Upper lobe of right lung (tissue), 1 donor: ENCODE results near the gene EDIL3. TPM values are rescaled to one million over a fixed set of nuclear protein-coding genes. Genes with fewer than 3 reads are reported as not detected.

Experiments used
- ATAC-seq: fragments of 200-7000 bp; cut with Tn5 transposase; one replicate; pipeline ENCODE4 v1.9.1; 2020; ENCODE audit warnings: mild to moderate bottlenecking, moderate library complexity
- DNase-seq: peaks from one replicate; pipeline ENCODE4 v3.0.0-alpha.2; 2020
- H3K27ac ChIP-seq: fragments of 200-600 bp; one replicate; pipeline ENCODE4 v1.8.0; 2022
- H3K27me3 ChIP-seq: fragments of 200-600 bp; one replicate; pipeline ENCODE4 v1.8.0; 2022; ENCODE audit warnings: mild to moderate bottlenecking
- H3K36me3 ChIP-seq: fragments of 200-600 bp; one replicate; pipeline ENCODE4 v1.8.0; 2022
- H3K4me1 ChIP-seq: fragments of 200-600 bp; one replicate; pipeline ENCODE4 v1.8.0; 2022
- H3K4me3 ChIP-seq: fragments of 200-600 bp; one replicate; pipeline ENCODE4 v1.8.0; 2022; ENCODE audit warnings: mild to moderate bottlenecking
- H3K9me3 ChIP-seq: fragments of 200-600 bp; one replicate; pipeline ENCODE4 v1.8.0; 2022
- CTCF ChIP-seq: fragments of 200-600 bp; IDR thresholded peaks from one replicate; pipeline ENCODE4 v1.8.0; 2022; ENCODE audit warnings: antibody characterized with exemption
- intact Hi-C: fragments of 100-400 bp; cut with DNase I; formaldehyde crosslinking; loops from one replicate; pipeline ENCODE4 v1.11.0; 2022
- total RNA-seq: library from RNA; stranded (reverse); fragmentation: NEBNext Ultra II Directional; extraction: Animal tissue kit (Norgen Biotek cat#: 25700); gene quantifications from one replicate; pipeline ENCODE4 v1.2.1, GENCODE V29; 2021
- donor health status: DM: no; HTN: yes; CAD: no; lungs with severe emphysema.

Gene EDIL3
- total RNA-seq, 1 donor from 2014 or later, result 42.4 TPM

GRCh38 chr5:83987513-83988292 lies 397.0 kb downstream of the EDIL3 start:
- no peak for TF ChIP-seq CTCF
- no peaks in the 10 kb centered on the region for H3K27me3 ChIP-seq
- no peak overlapping the region for H3K4me3 ChIP-seq
- no peaks in the 10 kb centered on the region for H3K9me3 ChIP-seq
- H3K36me3 ChIP-seq, result no peaks in the 10 kb centered on the region
- intact Hi-C loops, result no loop called here
- ATAC-seq (no peak), DNase-seq (no peak)
- H3K27ac ChIP-seq, result no peak overlapping the region
- no peaks in the 10 kb centered on the region for H3K4me1 ChIP-seq

GRCh38 chr5:83983852-83984251 lies 400.8 kb downstream of the EDIL3 start:
- intact Hi-C loops, result no loop called here

GRCh38 chr5:83973925-83974815 lies 410.5 kb downstream of the EDIL3 start:
- intact Hi-C loops, result no loop called here
- Histone ChIP-seq H3K4me3 (no peak overlapping the region), H3K9me3 (no peaks in the 10 kb centered on the region), H3K4me1 (no peaks in the 10 kb centered on the region), H3K27ac (no peak overlapping the region), H3K27me3 (no peaks in the 10 kb centered on the region), H3K36me3 (no peaks in the 10 kb centered on the region)
- no peak for DNase-seq
- TF ChIP-seq CTCF, result no peak
- ATAC-seq, result no peak

More at GRCh38 chr5:83983852-83984251, 400.8 kb downstream of the EDIL3 start:
- no peak for ATAC-seq
- no peak overlapping the region for H3K27ac ChIP-seq
- no peak overlapping the region for H3K4me3 ChIP-seq
- DNase-seq, result no peak
- H3K9me3 ChIP-seq, result no peaks in the 10 kb centered on the region
- H3K27me3 ChIP-seq, result no peaks in the 10 kb centered on the region
- H3K4me1 ChIP-seq, result no peaks in the 10 kb centered on the region
- no peaks in the 10 kb centered on the region for H3K36me3 ChIP-seq
- no peak for TF ChIP-seq CTCF

GRCh38 chr5:83972909-83973308 lies 411.8 kb downstream of the EDIL3 start:
- Histone ChIP-seq H3K27ac (no peak overlapping the region), H3K27me3 (no peaks in the 10 kb centered on the region), H3K36me3 (no peaks in the 10 kb centered on the region), H3K4me3 (no peak overlapping the region), H3K4me1 (no peaks in the 10 kb centered on the region), H3K9me3 (no peaks in the 10 kb centered on the region)
- ATAC-seq (no peak), DNase-seq (no peak)
- intact Hi-C loops, result no loop called here
- no peak for TF ChIP-seq CTCF

GRCh38 chr5:83972236-83972635 lies 412.4 kb downstream of the EDIL3 start:
- intact Hi-C loops, result no loop called here
- no peaks in the 10 kb centered on the region for H3K36me3 ChIP-seq
- H3K4me3 ChIP-seq, result no peak overlapping the region
- no peak for TF ChIP-seq CTCF
- ATAC-seq (no peak), DNase-seq (no peak)
- no peaks in the 10 kb centered on the region for H3K9me3 ChIP-seq
- H3K4me1 ChIP-seq, result no peaks in the 10 kb centered on the region
- no peaks in the 10 kb centered on the region for H3K27me3 ChIP-seq
- no peak overlapping the region for H3K27ac ChIP-seq
